Stomach (tissue), 4 donors: Measurements from ENCODE around the gene ADGRF5.

Experiments used
- EP300 ChIP-seq: sonication (generic); formaldehyde crosslinking; IDR thresholded peaks from one replicate; pipeline ENCODE4 v1.6.1; 2017; ENCODE audit warnings: antibody characterized with exemption
- POLR2A ChIP-seq, 4 donors: fragments of 450-650 bp; IDR thresholded peaks; one replicate each; pipeline ENCODE4 v1.6.1; 2016; ENCODE audit warnings: antibody characterized with exemption in 4 of 4, control low read depth in 2 of 4, mild to moderate bottlenecking in 1 of 4, moderate library complexity in 1 of 4
- POLR2AphosphoS5 ChIP-seq, 3 donors: sonication (generic); formaldehyde crosslinking; IDR thresholded peaks; one replicate each; pipeline ENCODE4 v1.6.1; 2016; ENCODE audit warnings: antibody characterized with exemption in 3 of 3
- TF ChIP-seq, protein P1 (sequence below), 7 experiments: fragments of 450-650 bp in 4 of 7; fragments of 200-600 bp in 3 of 7; sonication (generic) in 3 of 7; IDR thresholded peaks; one replicate each; pipeline ENCODE4 v1.5.1; 2016 to 2019; ENCODE audit warnings: antibody characterized with exemption in 7 of 7, control low read depth in 2 of 7, mild to moderate bottlenecking in 1 of 7

DNA sequence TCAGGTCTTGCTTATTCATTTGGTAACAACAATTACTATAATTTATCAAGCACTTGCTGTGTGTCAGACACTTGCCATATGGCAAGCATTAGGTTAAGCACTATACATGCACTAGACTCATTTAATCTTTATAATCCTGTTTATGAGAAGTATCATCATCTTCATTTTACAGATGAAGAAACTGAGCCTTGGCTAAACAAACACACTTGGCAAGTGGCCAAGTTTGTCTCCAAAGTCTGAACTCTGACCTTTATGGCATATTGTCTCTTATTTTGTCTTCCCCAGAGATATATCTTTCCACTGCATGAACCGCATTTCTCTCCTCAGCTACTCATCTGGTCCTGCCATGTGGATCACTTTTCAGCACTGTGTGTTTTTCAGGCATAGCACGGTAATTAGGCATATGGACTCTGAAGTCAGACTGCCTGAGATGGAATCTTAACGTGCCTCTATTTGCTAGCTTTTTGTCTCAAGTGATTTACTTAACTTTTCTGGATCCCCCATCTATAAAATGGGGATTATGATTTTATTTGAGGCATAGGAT lies 4.7 kb downstream of the ADGRF5 start:
- no peak for TF ChIP-seq EP300
- TF ChIP-seq, protein P1, sequence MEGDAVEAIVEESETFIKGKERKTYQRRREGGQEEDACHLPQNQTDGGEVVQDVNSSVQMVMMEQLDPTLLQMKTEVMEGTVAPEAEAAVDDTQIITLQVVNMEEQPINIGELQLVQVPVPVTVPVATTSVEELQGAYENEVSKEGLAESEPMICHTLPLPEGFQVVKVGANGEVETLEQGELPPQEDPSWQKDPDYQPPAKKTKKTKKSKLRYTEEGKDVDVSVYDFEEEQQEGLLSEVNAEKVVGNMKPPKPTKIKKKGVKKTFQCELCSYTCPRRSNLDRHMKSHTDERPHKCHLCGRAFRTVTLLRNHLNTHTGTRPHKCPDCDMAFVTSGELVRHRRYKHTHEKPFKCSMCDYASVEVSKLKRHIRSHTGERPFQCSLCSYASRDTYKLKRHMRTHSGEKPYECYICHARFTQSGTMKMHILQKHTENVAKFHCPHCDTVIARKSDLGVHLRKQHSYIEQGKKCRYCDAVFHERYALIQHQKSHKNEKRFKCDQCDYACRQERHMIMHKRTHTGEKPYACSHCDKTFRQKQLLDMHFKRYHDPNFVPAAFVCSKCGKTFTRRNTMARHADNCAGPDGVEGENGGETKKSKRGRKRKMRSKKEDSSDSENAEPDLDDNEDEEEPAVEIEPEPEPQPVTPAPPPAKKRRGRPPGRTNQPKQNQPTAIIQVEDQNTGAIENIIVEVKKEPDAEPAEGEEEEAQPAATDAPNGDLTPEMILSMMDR (IDR thresholded peaks at IDR 0.05) = no peak
- TF ChIP-seq POLR2AphosphoS5 (IDR thresholded peaks at IDR 0.05) = no peak
- no peak for TF ChIP-seq POLR2A (IDR thresholded peaks at IDR 0.05)
